ENCODE measurements around the gene MRGPRE. TPM values are rescaled to one million over a fixed set of nuclear protein-coding genes. Genes with fewer than 3 reads are reported as not detected.
"Not testable (repeated sequence)": the region's sequence is repeated elsewhere in the genome, so short reads cannot be mapped to it uniquely, and the experiment has no call there.

Gene MRGPRE
- total RNA-seq, result not detected in 2 replicates
- polyA plus RNA-seq (2012), result not detected

GRCh38 chr11:3231851-3232744 lies at the start of gene MRGPRE:
MRGPRE (minus strand) TSS chr11:3232417; CDS start chr11:3228799, 3,618 bp downstream.
- peak; percentile 32 for DNase-seq (ENCODE audit: low read depth)

GRCh38 chr11:3281146-3281545 lies 48.9 kb upstream of the MRGPRE start:
- not testable (repeated sequence) for DNase-seq (ENCODE audit: low read depth)

- not testable (repeated sequence) for DNase-seq (ENCODE audit: low read depth)
These were observed 48.4 kb upstream of the MRGPRE start for GRCh38 chr11:3280662-3281061.

GRCh38 chr11:3278922-3279321 lies 46.7 kb upstream of the MRGPRE start:
- DNase-seq (ENCODE audit: low read depth), result not testable (repeated sequence)

GRCh38 chr11:3273629-3274028 lies 41.4 kb upstream of the MRGPRE start:
- not testable (repeated sequence) for DNase-seq (ENCODE audit: low read depth)

- not testable (repeated sequence) for DNase-seq (ENCODE audit: low read depth)
These were observed 30.3 kb upstream of the MRGPRE start for GRCh38 chr11:3262548-3262947.

GRCh38 chr11:3261831-3262230 lies 29.6 kb upstream of the MRGPRE start:
- not testable (repeated sequence) for DNase-seq (ENCODE audit: low read depth)

GRCh38 chr11:3257509-3257908 lies 25.3 kb upstream of the MRGPRE start:
- not testable (repeated sequence) for DNase-seq (ENCODE audit: low read depth)

- DNase-seq (ENCODE audit: low read depth), result not testable (repeated sequence)
These were observed 23.0 kb upstream of the MRGPRE start for GRCh38 chr11:3255241-3255640.

- not testable (repeated sequence) for DNase-seq (ENCODE audit: low read depth)
These were observed 22.6 kb upstream of the MRGPRE start for GRCh38 chr11:3254773-3255172.

- no peak for DNase-seq (ENCODE audit: low read depth)
These were observed 12.9 kb upstream of the MRGPRE start for GRCh38 chr11:3245071-3245470.

GRCh38 chr11:3243880-3244279 lies 11.7 kb upstream of the MRGPRE start:
- no peak for DNase-seq (ENCODE audit: low read depth)

GRCh38 chr11:3237119-3237518 lies 4.9 kb upstream of the MRGPRE start:
- no peak for DNase-seq (ENCODE audit: low read depth)

- DNase-seq (ENCODE audit: low read depth), result no peak
These were observed 2.6 kb upstream of the MRGPRE start for GRCh38 chr11:3234846-3235245.

GRCh38 chr11:3232956-3233355 lies 739 bp upstream of the MRGPRE start:
- no peak for DNase-seq (ENCODE audit: low read depth)

- no peak for DNase-seq (ENCODE audit: low read depth)
These were observed 717 bp downstream of the MRGPRE start for GRCh38 chr11:3231550-3231850.

- no peak for DNase-seq (ENCODE audit: low read depth)
These were observed 1.3 kb downstream of the MRGPRE start for GRCh38 chr11:3230636-3231549.

GRCh38 chr11:3229673-3230630 lies 2.3 kb downstream of the MRGPRE start:
- no peak for DNase-seq (ENCODE audit: low read depth)

- DNase-seq (ENCODE audit: low read depth), result no peak
These were observed 3.8 kb downstream of the MRGPRE start for GRCh38 chr11:3228445-3228829.

- no peak for DNase-seq (ENCODE audit: low read depth)
These were observed 4.4 kb downstream of the MRGPRE start for GRCh38 chr11:3227568-3228444.

Measured in myocyte (in vitro differentiated cells).